ENCODE data around the gene MLXIP.

DNA sequence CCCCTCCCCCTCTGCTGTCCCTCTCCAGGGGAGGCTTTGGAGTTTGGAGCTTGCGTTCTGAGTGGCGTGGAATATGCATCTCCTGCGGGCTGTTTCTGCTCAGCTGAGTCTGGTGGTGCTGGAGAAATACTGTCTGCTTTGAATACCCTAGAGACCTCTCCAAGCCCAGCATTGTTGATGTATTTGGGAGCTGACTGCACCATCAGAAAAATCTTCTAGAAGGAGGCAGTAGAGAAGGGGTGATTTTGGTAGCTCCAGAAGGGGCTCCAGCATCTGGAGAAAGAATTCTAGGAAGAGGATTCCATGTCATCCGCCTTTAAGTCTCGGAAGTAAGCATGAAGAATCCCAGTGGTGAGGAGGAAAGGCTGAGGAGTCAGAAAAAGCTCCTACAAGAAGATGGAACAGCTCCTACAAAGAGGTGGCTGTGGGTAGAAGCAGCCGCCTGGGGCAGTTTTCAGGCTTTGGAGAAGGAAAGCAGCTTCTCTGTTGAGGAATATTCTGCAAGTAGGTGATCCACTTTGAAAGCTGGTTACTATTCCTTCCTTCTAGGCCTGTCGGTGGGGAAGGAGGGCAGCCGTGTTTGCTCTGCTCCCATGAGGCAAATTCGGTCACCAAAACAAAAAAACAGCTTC lies 9.7 kb downstream of the MLXIP start:
- TF ChIP-seq EZH2 (IDR thresholded peaks at IDR 0.05; ENCODE audit: low read depth, unreplicated experiment) (no peak), CREB1 (CRISPR knock-in tag; IDR thresholded peaks at IDR 0.05; ENCODE audit: low read depth) (no peak), POLR2AphosphoS5 (IDR thresholded peaks at IDR 0.05; ENCODE audit: low read depth) (no peak), JUNB (IDR thresholded peaks at IDR 0.05; ENCODE audit: unreplicated experiment) (no peak), EZH2phosphoT487 (IDR thresholded peaks at IDR 0.05; ENCODE audit: unreplicated experiment) (no peak), ZNF331 (CRISPR knock-in tag; IDR thresholded peaks at IDR 0.05; ENCODE audit: low read depth) (no peak)
- TF ChIP-seq, protein P1, sequence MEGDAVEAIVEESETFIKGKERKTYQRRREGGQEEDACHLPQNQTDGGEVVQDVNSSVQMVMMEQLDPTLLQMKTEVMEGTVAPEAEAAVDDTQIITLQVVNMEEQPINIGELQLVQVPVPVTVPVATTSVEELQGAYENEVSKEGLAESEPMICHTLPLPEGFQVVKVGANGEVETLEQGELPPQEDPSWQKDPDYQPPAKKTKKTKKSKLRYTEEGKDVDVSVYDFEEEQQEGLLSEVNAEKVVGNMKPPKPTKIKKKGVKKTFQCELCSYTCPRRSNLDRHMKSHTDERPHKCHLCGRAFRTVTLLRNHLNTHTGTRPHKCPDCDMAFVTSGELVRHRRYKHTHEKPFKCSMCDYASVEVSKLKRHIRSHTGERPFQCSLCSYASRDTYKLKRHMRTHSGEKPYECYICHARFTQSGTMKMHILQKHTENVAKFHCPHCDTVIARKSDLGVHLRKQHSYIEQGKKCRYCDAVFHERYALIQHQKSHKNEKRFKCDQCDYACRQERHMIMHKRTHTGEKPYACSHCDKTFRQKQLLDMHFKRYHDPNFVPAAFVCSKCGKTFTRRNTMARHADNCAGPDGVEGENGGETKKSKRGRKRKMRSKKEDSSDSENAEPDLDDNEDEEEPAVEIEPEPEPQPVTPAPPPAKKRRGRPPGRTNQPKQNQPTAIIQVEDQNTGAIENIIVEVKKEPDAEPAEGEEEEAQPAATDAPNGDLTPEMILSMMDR (conservative IDR thresholded peaks at IDR 0.05; ENCODE audit: low read depth in 2 of 2), result no peak
- TF ChIP-seq, protein P2, sequence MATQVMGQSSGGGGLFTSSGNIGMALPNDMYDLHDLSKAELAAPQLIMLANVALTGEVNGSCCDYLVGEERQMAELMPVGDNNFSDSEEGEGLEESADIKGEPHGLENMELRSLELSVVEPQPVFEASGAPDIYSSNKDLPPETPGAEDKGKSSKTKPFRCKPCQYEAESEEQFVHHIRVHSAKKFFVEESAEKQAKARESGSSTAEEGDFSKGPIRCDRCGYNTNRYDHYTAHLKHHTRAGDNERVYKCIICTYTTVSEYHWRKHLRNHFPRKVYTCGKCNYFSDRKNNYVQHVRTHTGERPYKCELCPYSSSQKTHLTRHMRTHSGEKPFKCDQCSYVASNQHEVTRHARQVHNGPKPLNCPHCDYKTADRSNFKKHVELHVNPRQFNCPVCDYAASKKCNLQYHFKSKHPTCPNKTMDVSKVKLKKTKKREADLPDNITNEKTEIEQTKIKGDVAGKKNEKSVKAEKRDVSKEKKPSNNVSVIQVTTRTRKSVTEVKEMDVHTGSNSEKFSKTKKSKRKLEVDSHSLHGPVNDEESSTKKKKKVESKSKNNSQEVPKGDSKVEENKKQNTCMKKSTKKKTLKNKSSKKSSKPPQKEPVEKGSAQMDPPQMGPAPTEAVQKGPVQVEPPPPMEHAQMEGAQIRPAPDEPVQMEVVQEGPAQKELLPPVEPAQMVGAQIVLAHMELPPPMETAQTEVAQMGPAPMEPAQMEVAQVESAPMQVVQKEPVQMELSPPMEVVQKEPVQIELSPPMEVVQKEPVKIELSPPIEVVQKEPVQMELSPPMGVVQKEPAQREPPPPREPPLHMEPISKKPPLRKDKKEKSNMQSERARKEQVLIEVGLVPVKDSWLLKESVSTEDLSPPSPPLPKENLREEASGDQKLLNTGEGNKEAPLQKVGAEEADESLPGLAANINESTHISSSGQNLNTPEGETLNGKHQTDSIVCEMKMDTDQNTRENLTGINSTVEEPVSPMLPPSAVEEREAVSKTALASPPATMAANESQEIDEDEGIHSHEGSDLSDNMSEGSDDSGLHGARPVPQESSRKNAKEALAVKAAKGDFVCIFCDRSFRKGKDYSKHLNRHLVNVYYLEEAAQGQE (IDR thresholded peaks at IDR 0.05; ENCODE audit: unreplicated experiment), result no peak
